AG04449 (cell line): ENCODE measurements around the gene TUT1.

ENCODE experiments used
- CTCF ChIA-PET: fragments of 350-600 bp; formaldehyde crosslinking; extraction: SDS; loops from one replicate; lab custom pipeline; 2021; ENCODE audit warnings: antibody characterized with exemption; lab: Yijun Ruan, JAX
- POLR2A ChIA-PET: fragments of 400-600, 350-600 bp; formaldehyde crosslinking; extraction: SDS; loops from one replicate; lab custom pipeline; 2020; ENCODE audit warnings: antibody characterized with exemption, inconsistent platforms; lab: Yijun Ruan, JAX
- DNase-seq: peaks from one replicate; pipeline ENCODE4 v3.0.0-alpha.2; 2010; ENCODE audit warnings: low read depth, low spot score
- H3K4me3 ChIP-seq: 2 replicates; pipeline ENCODE4 v1.5.1; 2011; ENCODE audit warnings: low read depth, mild to moderate bottlenecking, control low read depth, low read length
- TF ChIP-seq, protein P1 (sequence below): IDR thresholded peaks from one replicate; pipeline ENCODE4 v1.5.1; 2011; ENCODE audit warnings: mild to moderate bottlenecking, moderate library complexity, low read length, control low read depth, inconsistent platforms; ENCODE audit not compliant: insufficient read depth; ENCODE audit errors: missing control alignments

TUT1 gene

DNA sequence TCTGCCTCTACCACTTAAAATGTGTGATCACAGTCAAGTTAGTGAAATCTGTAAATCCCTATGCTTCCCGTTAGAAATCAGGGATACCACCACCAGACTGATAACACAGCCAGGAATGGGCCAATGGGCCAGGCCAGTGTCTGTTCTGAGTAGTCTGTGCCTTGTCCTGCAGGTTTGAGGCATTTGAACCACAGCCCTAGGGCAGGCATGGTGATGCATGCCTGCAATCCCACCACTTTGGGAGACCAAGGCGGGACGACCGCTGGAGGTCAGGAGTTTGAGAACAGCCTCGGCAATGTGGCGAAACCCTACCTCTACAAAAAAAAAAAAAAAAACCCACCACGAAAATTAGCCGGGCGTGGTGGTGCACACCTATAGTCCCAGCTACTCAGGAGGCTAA is 32.7 kb downstream of the TUT1 start:
- TF ChIP-seq, protein P1, sequence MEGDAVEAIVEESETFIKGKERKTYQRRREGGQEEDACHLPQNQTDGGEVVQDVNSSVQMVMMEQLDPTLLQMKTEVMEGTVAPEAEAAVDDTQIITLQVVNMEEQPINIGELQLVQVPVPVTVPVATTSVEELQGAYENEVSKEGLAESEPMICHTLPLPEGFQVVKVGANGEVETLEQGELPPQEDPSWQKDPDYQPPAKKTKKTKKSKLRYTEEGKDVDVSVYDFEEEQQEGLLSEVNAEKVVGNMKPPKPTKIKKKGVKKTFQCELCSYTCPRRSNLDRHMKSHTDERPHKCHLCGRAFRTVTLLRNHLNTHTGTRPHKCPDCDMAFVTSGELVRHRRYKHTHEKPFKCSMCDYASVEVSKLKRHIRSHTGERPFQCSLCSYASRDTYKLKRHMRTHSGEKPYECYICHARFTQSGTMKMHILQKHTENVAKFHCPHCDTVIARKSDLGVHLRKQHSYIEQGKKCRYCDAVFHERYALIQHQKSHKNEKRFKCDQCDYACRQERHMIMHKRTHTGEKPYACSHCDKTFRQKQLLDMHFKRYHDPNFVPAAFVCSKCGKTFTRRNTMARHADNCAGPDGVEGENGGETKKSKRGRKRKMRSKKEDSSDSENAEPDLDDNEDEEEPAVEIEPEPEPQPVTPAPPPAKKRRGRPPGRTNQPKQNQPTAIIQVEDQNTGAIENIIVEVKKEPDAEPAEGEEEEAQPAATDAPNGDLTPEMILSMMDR = no peak
- CTCF ChIA-PET = interaction anchor here (5.2 to 19.1 kb wide), 4 partner anchors 12 to 165 kb away, joined by 61 to 337 read pairs (median 166); partner anchors contain the start of genes AHNAK and SCGB1A1
- no peak for DNase-seq

DNA sequence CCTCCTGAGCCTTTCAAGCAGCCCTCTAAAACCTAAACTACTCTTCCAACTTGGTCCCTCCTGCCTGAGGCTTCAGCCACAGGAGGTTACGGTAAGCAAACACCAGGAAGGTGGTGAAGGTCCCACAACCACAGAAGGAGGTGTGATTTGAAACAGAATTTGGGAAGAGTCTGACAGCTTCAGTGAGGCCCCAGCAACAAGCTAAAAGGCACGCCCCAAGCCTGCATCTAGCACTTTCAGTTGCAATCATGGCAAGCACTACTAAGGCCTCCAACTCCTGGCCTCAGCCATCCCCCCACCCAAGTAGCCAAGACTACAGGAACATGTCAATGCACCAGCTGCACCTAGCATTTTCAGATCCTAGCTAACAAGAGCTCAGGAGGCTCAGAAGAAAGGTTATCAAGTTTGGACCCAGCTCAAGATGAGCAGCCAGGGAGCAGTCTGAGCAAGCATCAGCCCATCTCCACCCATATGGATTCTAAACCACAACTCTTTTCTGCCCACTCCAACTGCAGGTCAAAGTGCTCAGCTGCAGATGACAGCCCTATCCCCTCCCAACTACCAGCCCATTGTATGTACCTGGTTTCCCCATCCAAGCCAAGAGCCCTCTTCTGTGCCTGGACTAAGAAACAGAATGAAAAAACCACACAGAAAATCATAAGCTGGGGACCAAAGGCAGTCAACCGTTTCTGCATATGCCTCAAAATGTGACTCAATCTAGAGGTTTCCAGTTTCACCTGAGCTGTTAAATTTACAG is 34.3 kb downstream of the TUT1 start:
- TF ChIP-seq, protein P1 = no peak
- ChIA-PET POLR2A (interaction anchor here (0.7 to 5.0 kb wide), 7 partner anchors 10 to 108 kb away, joined by 3 to 55 read pairs (median 5); partner anchors contain the start of genes AHNAK, C11orf98, CSKMT and EEF1G), CTCF (interaction anchor here (0.8 to 19.1 kb wide), 7 partner anchors 11 to 164 kb away, joined by 3 to 337 read pairs (median 61); partner anchors contain the start of genes AHNAK and SCGB1A1)
- no peak for DNase-seq
- H3K4me3 ChIP-seq = no peak overlapping the region

More for the DNA sequence above, 32.7 kb downstream of the TUT1 start:
- POLR2A ChIA-PET = interaction anchor here (1.3 to 5.0 kb wide), 3 partner anchors 15 to 164 kb away, joined by 3 to 55 read pairs (median 12); no protein-coding TSS in a partner anchor
- H3K4me3 ChIP-seq = no peak overlapping the region

DNA sequence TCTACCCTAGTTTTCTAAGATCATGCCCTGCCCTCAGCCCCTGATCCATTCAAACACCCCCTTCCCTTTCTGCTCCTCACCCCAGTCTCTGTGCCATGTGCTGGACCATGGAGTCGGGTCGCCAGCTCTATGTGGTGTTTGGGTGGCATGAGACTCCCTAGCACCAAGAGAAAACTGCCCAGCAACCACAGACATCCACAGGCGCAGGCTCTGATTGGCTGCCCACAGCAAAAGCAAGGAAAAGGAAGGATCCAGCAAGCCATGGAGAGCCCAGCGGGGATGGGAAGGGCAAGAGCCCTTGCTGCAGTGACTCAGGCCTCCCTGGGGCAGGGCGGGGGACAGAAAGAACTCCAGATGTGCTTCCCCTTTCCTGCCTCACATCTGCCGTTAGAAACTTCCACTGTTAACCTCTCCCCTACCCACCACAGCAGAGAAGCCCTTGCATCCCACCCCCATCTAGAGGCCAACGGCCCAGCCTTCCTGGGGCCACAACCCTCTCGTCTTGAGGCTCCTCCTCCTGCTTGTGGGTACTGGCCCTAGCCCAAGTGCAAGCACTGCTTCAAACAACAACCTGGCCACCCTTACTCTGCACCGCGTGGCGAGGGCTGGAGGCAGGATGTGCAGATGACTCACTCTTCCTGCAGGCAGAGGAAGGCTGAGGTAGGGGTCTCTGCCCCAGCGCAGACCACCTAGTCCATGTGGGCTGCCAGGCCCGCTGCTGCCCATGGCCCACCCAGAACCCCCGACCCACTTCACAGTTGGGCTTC is 35.0 kb downstream of the TUT1 start:
- TF ChIP-seq, protein P1 = no peak
- peak; percentile 70 for DNase-seq
- ChIA-PET POLR2A (interaction anchor here (1.0 to 5.0 kb wide), 7 partner anchors 9 to 35 kb away, joined by 3 to 77 read pairs (median 6); partner anchors contain the start of genes AHNAK, EEF1G and TUT1), CTCF (interaction anchor here (0.7 to 19.1 kb wide), 8 partner anchors 13 to 163 kb away, joined by 3 to 337 read pairs (median 52); partner anchors contain the start of genes AHNAK and SCGB1A1)
- H3K4me3 ChIP-seq = peak overlapping the region; percentile 39

DNA sequence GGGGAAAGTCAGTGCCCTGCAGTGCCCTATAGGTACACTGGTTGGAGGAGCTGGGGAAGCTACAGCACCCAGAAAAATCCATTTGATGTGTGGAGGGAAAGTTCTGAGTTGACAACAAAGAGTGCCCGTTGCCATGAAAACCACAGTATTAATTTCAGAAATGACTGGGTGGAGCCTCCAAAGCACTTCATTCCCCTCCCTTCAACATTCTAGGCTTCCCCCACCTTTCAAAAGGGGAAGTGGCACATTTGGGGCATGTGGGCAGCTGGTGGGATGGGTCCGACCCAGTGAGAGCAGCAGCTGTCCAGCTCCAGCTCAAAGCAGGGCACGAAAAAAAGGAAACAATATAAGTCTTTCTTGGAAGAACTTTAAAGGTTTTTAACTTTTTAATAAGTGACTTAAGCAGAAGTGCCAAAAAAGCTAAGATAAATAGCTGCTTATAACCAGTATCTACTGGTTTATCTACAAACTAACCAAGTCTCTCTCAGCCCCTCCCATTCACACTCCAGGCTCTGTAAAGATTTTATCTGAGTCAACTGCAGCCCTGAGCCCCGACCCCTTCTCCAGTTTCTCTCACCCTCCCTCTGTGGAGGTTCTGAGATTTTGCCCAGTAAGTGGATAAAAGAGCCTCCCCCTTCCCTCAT is 35.7 kb downstream of the TUT1 start:
- DNase-seq = no peak
- peak overlapping the region; percentile 39 for H3K4me3 ChIP-seq
- ChIA-PET CTCF (interaction anchor here (0.7 to 19.1 kb wide), 6 partner anchors 13 to 161 kb away, joined by 3 to 337 read pairs (median 26); partner anchors contain the start of genes AHNAK and SCGB1A1), POLR2A (interaction anchor here (1.0 to 4.7 kb wide), 4 partner anchors 9 to 18 kb away, joined by 3 to 77 read pairs (median 7); partner anchors contain the start of genes AHNAK and EEF1G)
- TF ChIP-seq, protein P1 = no peak

DNA sequence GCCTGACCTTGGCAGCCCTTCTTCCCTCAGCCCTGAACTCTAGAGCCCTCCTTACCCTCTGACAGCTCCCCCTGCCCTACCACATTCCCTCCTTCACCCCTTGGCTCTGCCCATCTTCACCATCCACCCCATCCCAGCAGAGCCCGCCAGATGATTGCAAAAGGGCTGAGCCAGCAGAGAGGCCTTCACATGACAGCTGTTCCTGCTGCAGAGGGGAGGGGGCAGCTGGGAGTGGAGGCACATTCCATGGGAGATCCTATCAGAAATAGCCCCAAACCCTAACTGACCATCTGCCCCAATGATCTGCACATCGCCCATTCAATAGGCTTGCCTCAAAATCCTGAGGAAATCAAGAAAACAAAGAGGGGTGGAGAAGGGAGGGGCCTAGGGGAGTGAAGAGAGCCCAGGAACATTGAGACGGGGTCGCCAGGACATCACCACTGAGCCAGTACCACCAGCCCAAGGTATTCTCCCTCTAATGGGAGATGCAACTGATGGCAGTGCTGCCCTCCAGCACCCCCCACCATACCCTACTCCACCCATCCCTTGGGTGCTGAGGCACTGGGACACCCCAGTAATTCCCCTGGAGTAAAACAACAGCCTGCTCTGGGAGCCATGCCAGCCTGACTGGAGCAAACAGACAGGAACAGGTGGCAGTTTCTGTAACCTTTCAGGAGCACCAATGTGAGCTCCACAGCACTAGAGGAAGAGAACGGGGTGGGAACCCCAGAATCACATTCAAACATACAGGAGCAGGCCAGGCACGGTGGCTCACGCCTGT is 36.7 kb downstream of the TUT1 start:
- no peak for DNase-seq
- ChIA-PET CTCF (interaction anchor here (1.1 to 19.1 kb wide), 5 partner anchors 11 to 160 kb away, joined by 3 to 337 read pairs (median 43); partner anchors contain the start of genes AHNAK and SCGB1A1), POLR2A (interaction anchor here (2.0 to 4.7 kb wide), 4 partner anchors 10 to 20 kb away, joined by 7 to 77 read pairs (median 16); partner anchors contain the start of gene EEF1G)
- TF ChIP-seq, protein P1 = no peak
- peak overlapping the region; percentile 45 for H3K4me3 ChIP-seq
